Ishikawa (cell line): ENCODE data around the gene BBS9.

Experiments used
- CEBPB ChIP-seq: IDR thresholded peaks from 2 replicates; pipeline ENCODE4 v1.6.1; 2012
- CREB1 ChIP-seq: IDR thresholded peaks from 2 replicates; pipeline ENCODE4 v1.6.1; 2012; ENCODE audit warnings: low read depth
- EGR1 ChIP-seq: IDR thresholded peaks from 2 replicates; pipeline ENCODE4 v1.6.1; 2012
- EP300 ChIP-seq: IDR thresholded peaks from 2 replicates; pipeline ENCODE4 v1.6.1; 2012; ENCODE audit warnings: borderline replicate concordance
- FOXM1 ChIP-seq: IDR thresholded peaks from 2 replicates; pipeline ENCODE4 v1.6.1; 2012; ENCODE audit warnings: low read depth, borderline replicate concordance
- RAD21 ChIP-seq: IDR thresholded peaks from 2 replicates; pipeline ENCODE4 v1.6.1; 2012; ENCODE audit warnings: low read depth
- TAF1 ChIP-seq: IDR thresholded peaks from 2 replicates; pipeline ENCODE4 v1.6.1; 2012; ENCODE audit warnings: low read depth, mild to moderate bottlenecking
- TCF12 ChIP-seq: IDR thresholded peaks from 2 replicates; pipeline ENCODE4 v1.6.1; 2012; ENCODE audit warnings: low read depth
- TEAD4 ChIP-seq: IDR thresholded peaks from 2 replicates; pipeline ENCODE4 v1.6.1; 2012
- YY1 ChIP-seq: IDR thresholded peaks from 2 replicates; pipeline ENCODE4 v1.6.1; 2012; ENCODE audit warnings: low read depth
- ZBTB7A ChIP-seq: IDR thresholded peaks from 2 replicates; pipeline ENCODE4 v1.6.1; 2012; ENCODE audit warnings: low read depth
- TF ChIP-seq, protein P1 (sequence below): IDR thresholded peaks from 2 replicates; pipeline ENCODE4 v1.6.1; 2012
- TF ChIP-seq, protein P2 (sequence below): IDR thresholded peaks from 2 replicates; pipeline ENCODE4 v1.6.1; 2012; ENCODE audit warnings: low read depth, mild to moderate bottlenecking
- TF ChIP-seq, protein P3 (sequence below): IDR thresholded peaks from 2 replicates; pipeline ENCODE4 v1.6.1; 2012

DNA sequence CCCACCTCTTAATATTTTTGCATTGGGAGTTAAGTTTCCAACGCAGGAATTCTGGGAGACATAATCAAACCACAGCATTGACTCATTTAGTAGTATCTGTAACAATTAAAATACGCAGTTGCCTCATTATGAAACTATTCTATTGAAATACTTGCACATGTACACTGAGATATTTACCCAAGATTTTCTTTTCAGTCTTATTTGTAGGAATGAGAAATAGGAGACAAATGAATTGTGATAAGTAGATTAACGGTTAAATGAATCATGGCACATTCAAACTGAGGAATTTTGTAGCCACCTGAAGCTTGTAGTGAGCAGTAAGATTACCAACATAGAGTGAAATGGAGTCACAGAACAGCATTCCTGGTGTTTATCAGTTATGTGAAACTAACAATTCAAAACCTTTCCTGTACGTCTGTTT lies 38.2 kb upstream of the BBS9 start:
- no peak for TF ChIP-seq FOXM1
- TF ChIP-seq, protein P1, sequence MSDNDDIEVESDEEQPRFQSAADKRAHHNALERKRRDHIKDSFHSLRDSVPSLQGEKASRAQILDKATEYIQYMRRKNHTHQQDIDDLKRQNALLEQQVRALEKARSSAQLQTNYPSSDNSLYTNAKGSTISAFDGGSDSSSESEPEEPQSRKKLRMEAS = no peak
- TF ChIP-seq, protein P2, sequence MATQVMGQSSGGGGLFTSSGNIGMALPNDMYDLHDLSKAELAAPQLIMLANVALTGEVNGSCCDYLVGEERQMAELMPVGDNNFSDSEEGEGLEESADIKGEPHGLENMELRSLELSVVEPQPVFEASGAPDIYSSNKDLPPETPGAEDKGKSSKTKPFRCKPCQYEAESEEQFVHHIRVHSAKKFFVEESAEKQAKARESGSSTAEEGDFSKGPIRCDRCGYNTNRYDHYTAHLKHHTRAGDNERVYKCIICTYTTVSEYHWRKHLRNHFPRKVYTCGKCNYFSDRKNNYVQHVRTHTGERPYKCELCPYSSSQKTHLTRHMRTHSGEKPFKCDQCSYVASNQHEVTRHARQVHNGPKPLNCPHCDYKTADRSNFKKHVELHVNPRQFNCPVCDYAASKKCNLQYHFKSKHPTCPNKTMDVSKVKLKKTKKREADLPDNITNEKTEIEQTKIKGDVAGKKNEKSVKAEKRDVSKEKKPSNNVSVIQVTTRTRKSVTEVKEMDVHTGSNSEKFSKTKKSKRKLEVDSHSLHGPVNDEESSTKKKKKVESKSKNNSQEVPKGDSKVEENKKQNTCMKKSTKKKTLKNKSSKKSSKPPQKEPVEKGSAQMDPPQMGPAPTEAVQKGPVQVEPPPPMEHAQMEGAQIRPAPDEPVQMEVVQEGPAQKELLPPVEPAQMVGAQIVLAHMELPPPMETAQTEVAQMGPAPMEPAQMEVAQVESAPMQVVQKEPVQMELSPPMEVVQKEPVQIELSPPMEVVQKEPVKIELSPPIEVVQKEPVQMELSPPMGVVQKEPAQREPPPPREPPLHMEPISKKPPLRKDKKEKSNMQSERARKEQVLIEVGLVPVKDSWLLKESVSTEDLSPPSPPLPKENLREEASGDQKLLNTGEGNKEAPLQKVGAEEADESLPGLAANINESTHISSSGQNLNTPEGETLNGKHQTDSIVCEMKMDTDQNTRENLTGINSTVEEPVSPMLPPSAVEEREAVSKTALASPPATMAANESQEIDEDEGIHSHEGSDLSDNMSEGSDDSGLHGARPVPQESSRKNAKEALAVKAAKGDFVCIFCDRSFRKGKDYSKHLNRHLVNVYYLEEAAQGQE = no peak
- TF ChIP-seq RAD21 = no peak
- TF ChIP-seq TAF1 = no peak
- no peak for TF ChIP-seq TCF12
- TF ChIP-seq EP300 = no peak
- TF ChIP-seq CREB1 = no peak
- no peak for TF ChIP-seq YY1
- TF ChIP-seq, protein P3, sequence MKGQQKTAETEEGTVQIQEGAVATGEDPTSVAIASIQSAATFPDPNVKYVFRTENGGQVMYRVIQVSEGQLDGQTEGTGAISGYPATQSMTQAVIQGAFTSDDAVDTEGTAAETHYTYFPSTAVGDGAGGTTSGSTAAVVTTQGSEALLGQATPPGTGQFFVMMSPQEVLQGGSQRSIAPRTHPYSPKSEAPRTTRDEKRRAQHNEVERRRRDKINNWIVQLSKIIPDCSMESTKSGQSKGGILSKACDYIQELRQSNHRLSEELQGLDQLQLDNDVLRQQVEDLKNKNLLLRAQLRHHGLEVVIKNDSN = no peak
- no peak for TF ChIP-seq EGR1
- TF ChIP-seq CEBPB = no peak
- TF ChIP-seq TEAD4 = no peak
- no peak for TF ChIP-seq ZBTB7A
